Spleen (tissue), 7 donors: Measurements from ENCODE around the gene CHD3.

Source experiments
- CTCF ChIP-seq, 11 experiments: fragments of 200-600 bp in 7 of 11; fragments of 450-650 bp in 4 of 11; sonication (generic) in 4 of 11; IDR thresholded peaks in 8 of 11; conservative IDR thresholded peaks in 3 of 11; 1 replicate in 7 of 11; 2 replicates in 4 of 11; pipeline versions ENCODE4 v1.4.0 to v1.8.0; 2016 to 2021; ENCODE audit warnings: antibody characterized with exemption in 11 of 11, inconsistent platforms in 4 of 11, mild to moderate bottlenecking in 1 of 11
- POLR2A ChIP-seq, 3 donors: fragments of 450-650 bp; IDR thresholded peaks; one replicate each; pipeline ENCODE4 v1.5.1; 2017; ENCODE audit warnings: antibody characterized with exemption in 3 of 3, mild to moderate bottlenecking in 1 of 3
- POLR2AphosphoS5 ChIP-seq, 3 donors: sonication (generic); formaldehyde crosslinking; IDR thresholded peaks; one replicate each; pipeline ENCODE4 v1.5.1; 2017; ENCODE audit warnings: antibody characterized with exemption in 3 of 3
- donor health status: DM: no; HTN: no; CAD: no; lungs with moderate emphysema.
- donor health status: DM: no; HTN: no; CAD: no.
- donor health status: DM: no; HTN: no; CAD: no.

DNA sequence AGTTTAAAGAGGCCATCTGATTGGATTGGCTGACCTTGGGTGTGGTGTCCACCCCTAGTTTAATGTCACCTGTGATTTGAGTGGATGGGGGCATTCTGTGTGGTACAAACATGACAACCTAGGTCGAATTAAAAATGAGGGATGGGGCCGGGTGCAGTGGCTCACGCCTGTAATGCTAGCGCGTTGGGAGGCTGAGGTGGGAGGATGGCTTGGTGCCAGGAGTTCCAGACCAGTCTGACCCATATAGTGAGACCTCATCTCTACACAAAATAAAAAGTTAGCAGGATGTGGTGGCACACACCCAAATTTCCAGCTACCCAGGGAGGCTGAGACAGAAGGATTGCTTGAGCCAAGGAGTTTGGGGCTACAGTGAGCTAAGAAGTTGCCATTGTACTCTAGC lies 57.9 kb downstream of the CHD3 start:
- no peak for TF ChIP-seq CTCF (IDR thresholded peaks at IDR 0.05 in 8 of 11, conservative IDR thresholded peaks at IDR 0.05 in 3 of 11)
- TF ChIP-seq POLR2AphosphoS5 (IDR thresholded peaks at IDR 0.05), result no peak
- no peak for TF ChIP-seq POLR2A (IDR thresholded peaks at IDR 0.05)
